HepG2 (cell line): ENCODE measurements around the gene FMC1. TPM values are rescaled to one million over a fixed set of nuclear protein-coding genes. Genes with fewer than 3 reads are reported as not detected.

ENCODE experiments used
- ATF3 ChIP-seq: sonication (generic); formaldehyde crosslinking; IDR thresholded peaks from 2 replicates; pipeline ENCODE4 v1.4.0; 2020; ENCODE audit warnings: missing genetic modification reagents
- CERS6 ChIP-seq: sonication (generic); formaldehyde crosslinking; IDR thresholded peaks from 2 replicates; pipeline ENCODE4 v1.5.0; 2020; ENCODE audit warnings: missing genetic modification reagents
- HNRNPUL1 ChIP-seq: fragments of 200-400 bp; formaldehyde crosslinking; IDR thresholded peaks from 2 replicates; pipeline ENCODE4 v1.6.1; 2017; ENCODE audit warnings: low read depth, mild to moderate bottlenecking, low read length, moderate library complexity
- IKZF5 ChIP-seq: IDR thresholded peaks from 2 replicates; pipeline ENCODE4 v1.6.1; 2018; ENCODE audit warnings: missing genetic modification reagents, mild to moderate bottlenecking, missing compliant biosample characterization
- KLF9 ChIP-seq: IDR thresholded peaks from 2 replicates; pipeline ENCODE4 v1.6.1; 2016; ENCODE audit warnings: low read depth
- RERE ChIP-seq: IDR thresholded peaks from 2 replicates; pipeline ENCODE4 v1.6.1; 2016; ENCODE audit warnings: low read depth, missing genetic modification reagents, missing compliant biosample characterization
- SRSF4 ChIP-seq: fragments of 200-400 bp; formaldehyde crosslinking; IDR thresholded peaks from one replicate; pipeline ENCODE4 v1.6.1; 2018; ENCODE audit warnings: mild to moderate bottlenecking, low read depth, low read length, moderate library complexity; ENCODE audit not compliant: poor library complexity, severe bottlenecking
- ZNF251 ChIP-seq: sonication (generic); formaldehyde crosslinking; IDR thresholded peaks from 2 replicates; pipeline ENCODE4 v1.9.0; 2021; ENCODE audit warnings: mild to moderate bottlenecking, missing genetic modification reagents
- ZNF431 ChIP-seq: sonication (generic); formaldehyde crosslinking; IDR thresholded peaks from 2 replicates; pipeline ENCODE4 v1.9.0; 2022; ENCODE audit warnings: missing genetic modification reagents, low read depth, mild to moderate bottlenecking, borderline replicate concordance
- ZNF503 ChIP-seq: sonication (generic); formaldehyde crosslinking; IDR thresholded peaks from 2 replicates; pipeline ENCODE4 v1.4.0; 2020; ENCODE audit warnings: missing genetic modification reagents
- ZNF639 ChIP-seq: conservative IDR thresholded peaks from 2 replicates; pipeline ENCODE4 v1.6.1; 2018; ENCODE audit warnings: missing genetic modification reagents
- ZNF704 ChIP-seq: sonication (generic); formaldehyde crosslinking; IDR thresholded peaks from 2 replicates; pipeline ENCODE4 v1.8.1; 2023; ENCODE audit warnings: mild to moderate bottlenecking, inconsistent platforms, moderate library complexity, missing genetic modification reagents, borderline replicate concordance
- ZNF773 ChIP-seq: sonication (generic); formaldehyde crosslinking; IDR thresholded peaks from 2 replicates; pipeline ENCODE4 v1.4.0; 2020; ENCODE audit warnings: missing genetic modification reagents, borderline replicate concordance
- ZNF83 ChIP-seq: sonication (generic); formaldehyde crosslinking; IDR thresholded peaks from 2 replicates; pipeline ENCODE4 v1.4.0; 2020; ENCODE audit warnings: missing genetic modification reagents, mild to moderate bottlenecking, borderline replicate concordance
- polyA plus RNA-seq, 8 experiments: library from polyadenylated mRNA; depleted of rRNA in 3 of 8; stranded (reverse) in 7 of 8; unstranded in 1 of 8; fragments of >200 nt; fragmentation: Illumina TruSeq in 4 of 8; extraction: Trizol in 4 of 8; gene quantifications; 2 replicates each; pipeline versions ENCODE4 v1.2.1 to v1.2.3, GENCODE V29; 2011 to 2016; ENCODE audit warnings: low read depth in 4 of 8, missing spikeins in 1 of 8, mixed read lengths in 1 of 8; ENCODE audit not compliant: insufficient read depth in 1 of 8
- total RNA-seq, 5 experiments: library from RNA; depleted of rRNA; stranded (reverse); fragments of >200 nt; fragmentation: Illumina TruSeq; extraction: Trizol; gene quantifications; 2 replicates each; pipeline ENCODE4 v1.2.3, GENCODE V29; 2016; ENCODE audit warnings: low read depth in 1 of 5

The FMC1 gene
- total and polyA plus RNA-seq, 2 of the 13 experiments (the other 11 are each of a cell fraction or from before 2014, with no cell fraction given), result 39.2 to 50.7 TPM

GRCh38 chr7:139340037-139340807 is 915 bp upstream of the FMC1 start (continued):
- TF ChIP-seq ZNF431, result peak; percentile 95
- TF ChIP-seq ZNF639 (CRISPR knock-in tag), result peak; percentile 96
- 0 out of 2 replicates have a peak, but pooled peaks have one; percentile 76 for TF ChIP-seq ZNF251
- TF ChIP-seq CERS6 (CRISPR knock-in tag), result no peak
- TF ChIP-seq ZNF503 (CRISPR knock-in tag), result peak; percentile 64; the same call in 1 of the 2 replicates
- TF ChIP-seq ZNF83, result 0 out of 2 replicates have a peak, but pooled peaks have one; percentile 44
- TF ChIP-seq ZNF704 (CRISPR knock-in tag), result peak; percentile 96; the same call in 1 of the 2 replicates
- no peak for TF ChIP-seq SRSF4
- 0 out of 2 replicates have a peak, but pooled peaks have one; percentile 26 for TF ChIP-seq ATF3 (CRISPR knock-in tag)
- TF ChIP-seq KLF9 (CRISPR knock-in tag), result no peak; the same call in 1 of the 2 replicates
- TF ChIP-seq RERE (CRISPR knock-in tag), result peak; percentile 49; the same call in 1 of the 2 replicates
- TF ChIP-seq ZNF773 (CRISPR knock-in tag), result no peak
- peak; percentile 88 for TF ChIP-seq IKZF5 (CRISPR knock-in tag)
- no peak for TF ChIP-seq HNRNPUL1
